RWPE1 (cell line): ENCODE data around the gene DNASE1L1.

Experiments
- CTCF ChIA-PET: fragments of 350-600 bp; sonication (Branson Sonifier 250); formaldehyde crosslinking; extraction: SDS; loops from one replicate; lab custom pipeline; 2021; lab: Yijun Ruan, JAX
- POLR2A ChIA-PET: fragments of 400-600 bp; formaldehyde crosslinking; extraction: SDS; loops from one replicate; lab custom pipeline; 2020; ENCODE audit warnings: antibody characterized with exemption; ENCODE audit not compliant: low non-redundant PET; lab: Yijun Ruan, JAX
- DNase-seq: peaks from one replicate; pipeline ENCODE4 v3.0.0; 2012; ENCODE audit warnings: low spot score
- H3K27ac ChIP-seq: fragments of 450-650 bp; 2 replicates; pipeline ENCODE4 v1.5.1; 2017
- TF ChIP-seq, protein P1 (sequence below): fragments of 450-650 bp; conservative IDR thresholded peaks from 2 replicates; pipeline ENCODE4 v1.5.1; 2017; ENCODE audit warnings: low read depth, mild to moderate bottlenecking

DNASE1L1 gene

DNA sequence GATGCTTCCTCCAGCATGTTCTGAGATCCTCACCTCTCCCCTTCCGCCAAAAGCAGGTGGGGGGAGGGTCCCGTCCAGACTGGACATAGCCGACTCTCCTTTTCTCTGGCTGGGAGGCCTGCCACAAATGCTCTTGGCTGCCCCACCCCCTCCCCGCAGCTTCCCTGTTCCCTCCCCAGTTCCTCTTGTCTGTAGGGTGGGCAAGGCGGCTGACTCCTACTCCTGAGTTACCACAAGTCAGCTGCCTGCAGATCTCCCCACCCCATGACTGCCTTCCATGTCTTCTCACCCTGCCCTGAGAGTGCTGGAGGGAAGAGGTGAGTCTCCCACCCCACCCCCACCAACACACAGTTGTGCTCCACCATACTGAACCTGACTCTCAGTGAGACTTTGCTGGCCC lies 22.3 kb upstream of the DNASE1L1 start:
- CTCF ChIA-PET: no interaction called here

GRCh38 chrX:154430916-154431315 lies 21.9 kb upstream of the DNASE1L1 start:
- CTCF ChIA-PET: no interaction called here
- DNase-seq: no peak
- POLR2A ChIA-PET: interaction anchor here (1.4 kb wide), 1 partner anchor 33 kb away, joined by 4 read pairs; the partner anchor contains the start of gene RPL10
- H3K27ac ChIP-seq: peak overlapping the region; percentile 22
- TF ChIP-seq, protein P1, sequence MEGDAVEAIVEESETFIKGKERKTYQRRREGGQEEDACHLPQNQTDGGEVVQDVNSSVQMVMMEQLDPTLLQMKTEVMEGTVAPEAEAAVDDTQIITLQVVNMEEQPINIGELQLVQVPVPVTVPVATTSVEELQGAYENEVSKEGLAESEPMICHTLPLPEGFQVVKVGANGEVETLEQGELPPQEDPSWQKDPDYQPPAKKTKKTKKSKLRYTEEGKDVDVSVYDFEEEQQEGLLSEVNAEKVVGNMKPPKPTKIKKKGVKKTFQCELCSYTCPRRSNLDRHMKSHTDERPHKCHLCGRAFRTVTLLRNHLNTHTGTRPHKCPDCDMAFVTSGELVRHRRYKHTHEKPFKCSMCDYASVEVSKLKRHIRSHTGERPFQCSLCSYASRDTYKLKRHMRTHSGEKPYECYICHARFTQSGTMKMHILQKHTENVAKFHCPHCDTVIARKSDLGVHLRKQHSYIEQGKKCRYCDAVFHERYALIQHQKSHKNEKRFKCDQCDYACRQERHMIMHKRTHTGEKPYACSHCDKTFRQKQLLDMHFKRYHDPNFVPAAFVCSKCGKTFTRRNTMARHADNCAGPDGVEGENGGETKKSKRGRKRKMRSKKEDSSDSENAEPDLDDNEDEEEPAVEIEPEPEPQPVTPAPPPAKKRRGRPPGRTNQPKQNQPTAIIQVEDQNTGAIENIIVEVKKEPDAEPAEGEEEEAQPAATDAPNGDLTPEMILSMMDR: no peak

More for the DNA sequence above, 22.3 kb upstream of the DNASE1L1 start:
- POLR2A ChIA-PET: interaction anchor here (1.4 kb wide), 1 partner anchor 33 kb away, joined by 4 read pairs; the partner anchor contains the start of gene RPL10
- peak overlapping the region; percentile 22 for H3K27ac ChIP-seq
- no peak for DNase-seq
- TF ChIP-seq, protein P1: no peak

DNA sequence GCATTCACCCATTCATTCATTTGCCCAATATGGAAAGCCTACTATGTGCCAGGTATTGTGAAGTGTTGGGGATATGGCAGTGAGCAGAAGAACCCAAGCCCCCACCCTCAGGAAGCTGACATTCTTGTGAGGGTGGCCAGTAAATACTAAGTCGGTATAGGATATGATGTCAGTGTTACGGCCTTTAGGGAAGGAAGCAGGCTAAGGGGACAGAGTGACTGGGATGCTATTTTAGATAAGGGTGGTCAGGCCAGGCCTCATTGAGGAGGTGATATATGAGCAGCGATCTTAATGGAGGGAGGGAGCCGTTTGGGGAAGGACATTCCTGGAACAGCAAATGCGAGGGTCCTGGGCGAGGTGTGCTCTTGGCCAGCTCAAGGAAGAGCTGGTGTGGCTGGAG lies 21.4 kb upstream of the DNASE1L1 start:
- TF ChIP-seq, protein P1: no peak
- no peak for DNase-seq
- peak overlapping the region; percentile 22 for H3K27ac ChIP-seq
- ChIA-PET POLR2A (interaction anchor here (1.4 kb wide), 1 partner anchor 32 kb away, joined by 4 read pairs; the partner anchor contains the start of gene RPL10), CTCF (no interaction called here)

- no peak overlapping the region for H3K27ac ChIP-seq
- TF ChIP-seq, protein P1: no peak
- ChIA-PET CTCF (no interaction called here), POLR2A (no interaction called here)
- no peak for DNase-seq
Measured at GRCh38 chrX:154429711-154430110, 20.7 kb upstream of the DNASE1L1 start.

DNA sequence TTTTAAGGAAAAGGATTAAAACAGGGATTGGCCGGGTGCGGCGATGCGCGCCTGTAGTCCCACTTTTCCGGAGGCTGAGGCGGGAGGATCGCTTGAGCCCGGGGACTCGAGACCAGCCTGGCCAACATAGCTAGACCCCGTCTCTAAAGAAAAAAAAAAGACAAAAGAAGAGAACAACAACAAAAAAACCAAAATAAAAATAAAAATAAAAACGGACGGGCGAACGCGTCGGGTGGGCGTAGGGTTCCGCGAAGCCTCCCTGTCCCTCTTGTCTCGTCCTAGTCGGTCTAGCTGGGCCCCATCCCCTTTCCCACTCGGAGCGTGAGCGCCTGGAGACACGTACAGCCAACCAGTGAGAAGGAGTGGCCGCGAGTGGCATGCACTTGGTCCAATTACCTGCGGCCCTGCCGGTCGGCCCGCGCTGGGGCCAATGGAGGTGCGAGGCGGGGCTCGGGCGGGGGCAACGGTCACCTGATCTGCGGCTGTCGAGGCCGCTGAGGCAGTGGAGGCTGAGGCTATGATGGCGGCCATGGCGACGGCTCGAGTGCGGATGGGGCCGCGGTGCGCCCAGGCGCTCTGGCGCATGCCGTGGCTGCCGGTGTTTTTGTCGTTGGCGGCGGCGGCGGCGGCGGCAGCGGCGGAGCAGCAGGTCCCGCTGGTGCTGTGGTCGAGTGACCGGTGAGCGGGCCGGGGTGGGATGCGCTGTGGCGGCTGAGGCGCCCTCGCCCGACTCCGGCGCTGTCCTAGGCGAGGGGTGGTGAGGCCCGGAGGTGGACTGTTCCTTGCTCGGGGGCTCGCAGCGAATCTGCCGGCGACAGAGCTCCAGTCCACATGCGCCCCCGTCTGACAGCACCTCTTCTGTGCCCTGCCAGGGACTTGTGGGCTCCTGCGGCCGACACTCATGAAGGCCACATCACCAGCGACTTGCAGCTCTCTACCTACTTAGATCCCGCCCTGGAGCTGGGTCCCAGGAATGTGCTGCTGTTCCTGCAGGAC lies 19.4 kb upstream of the DNASE1L1 start, which contains the start of gene ATP6AP1:
Gene ATP6AP1, plus strand, starts transcription at position 502 of the 996 bp plus-strand sequence. Its CDS starts 16 bp downstream, at position 518.
- H3K27ac ChIP-seq: peak within 1 kb of the TSS; percentile 74
- peak; percentile 86 for DNase-seq
- TF ChIP-seq, protein P1: no peak
- ChIA-PET POLR2A (no interaction called here), CTCF (no interaction called here)
